Effector memory CD8-positive, alpha-beta T cell (primary cell): ENCODE data around the gene WRAP73.
"Not testable (repeated sequence)": the region's sequence is repeated elsewhere in the genome, so short reads cannot be mapped to it uniquely, and the experiment has no call there.

Experiments
- ATAC-seq: fragments of 150-1000 bp; cut with Tn5 transposase; replicated peaks from 2 replicates; pipeline ENCODE4 v1.10.0; 2021; ENCODE audit warnings: mild to moderate bottlenecking, moderate library complexity
- DNase-seq, 3 experiments: peaks; one replicate each; pipeline ENCODE4 v3.0.0; 2021
- H3K27ac Mint-ChIP-seq, 2 donors: one replicate each; pipeline ENCODE4 v1.8.0; 2022; ENCODE audit warnings: mild to moderate bottlenecking in 2 of 2, mixed read lengths in 2 of 2, moderate library complexity in 2 of 2
- H3K27me3 Mint-ChIP-seq, 2 donors: one replicate each; pipeline ENCODE4 v1.8.0; 2022; ENCODE audit warnings: mixed read lengths in 2 of 2
- H3K36me3 Mint-ChIP-seq: one replicate; pipeline ENCODE4 v1.8.0; 2022; ENCODE audit warnings: mild to moderate bottlenecking, moderate library complexity, mixed read lengths; ENCODE audit not compliant: insufficient read depth
- H3K4me1 Mint-ChIP-seq, 2 donors: one replicate each; pipeline ENCODE4 v1.8.0; 2022; ENCODE audit warnings: low read depth in 2 of 2, mixed read lengths in 2 of 2
- H3K4me3 Mint-ChIP-seq, 2 donors: one replicate each; pipeline ENCODE4 v1.8.0; 2022; ENCODE audit warnings: mild to moderate bottlenecking in 2 of 2, mixed read lengths in 2 of 2, moderate library complexity in 2 of 2
- H3K9me3 Mint-ChIP-seq, 2 donors: one replicate each; pipeline ENCODE4 v1.8.0; 2022; ENCODE audit warnings: mixed read lengths in 2 of 2

Gene WRAP73

DNA sequence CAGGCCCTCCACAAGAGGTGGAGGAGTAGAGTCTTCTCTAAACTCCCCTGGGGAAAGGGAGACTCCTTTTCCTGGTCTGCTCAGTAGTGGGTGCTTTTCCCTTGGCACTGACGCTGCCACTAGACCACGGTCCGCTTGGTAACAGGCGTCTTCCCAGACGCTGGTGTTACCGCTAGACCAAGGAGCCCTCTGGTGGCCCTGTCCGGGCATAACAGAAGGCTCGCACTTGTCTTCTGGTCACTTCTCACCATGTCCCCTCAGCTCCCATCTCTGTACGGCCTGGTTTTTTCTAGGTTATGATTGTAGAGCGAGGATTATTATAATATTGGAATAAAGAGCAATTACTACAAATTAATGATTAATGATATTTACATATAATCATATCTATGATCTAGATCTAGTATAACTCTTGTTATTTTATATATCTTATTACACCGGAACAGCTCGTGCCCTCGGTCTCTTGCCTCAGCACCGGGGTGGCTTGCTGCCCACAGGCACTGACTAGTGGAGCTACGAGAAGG, 28.7 kb downstream of the WRAP73 start:
- not testable (repeated sequence) for H3K9me3 Mint-ChIP-seq, H3K4me3 Mint-ChIP-seq, H3K27me3 Mint-ChIP-seq, DNase-seq, ATAC-seq, H3K27ac Mint-ChIP-seq
- Mint-ChIP-seq H3K4me1 (peaks cover 36 to 52% of the 10 kb centered on the region in 2 donors), H3K36me3 (peaks cover 20% of the 10 kb centered on the region)

DNA sequence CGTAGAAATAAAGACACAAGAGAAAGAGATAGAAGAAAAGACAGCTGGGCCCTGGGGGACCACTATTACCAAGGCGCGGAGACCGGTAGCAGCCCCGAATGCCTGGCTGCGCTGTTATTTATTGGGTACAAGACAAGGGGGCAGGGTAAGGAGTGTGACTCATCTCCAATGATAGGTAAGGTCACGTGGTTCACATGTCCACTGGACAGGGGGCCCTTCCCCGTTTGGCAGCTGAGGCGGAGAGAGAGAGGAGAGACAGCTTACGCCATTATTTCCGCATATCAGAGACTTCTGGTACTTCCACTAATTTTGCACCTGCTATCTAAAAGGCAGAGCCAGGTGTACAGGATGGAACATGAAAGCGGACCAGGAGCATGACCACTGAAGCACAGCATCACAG, 29.2 kb downstream of the WRAP73 start:
- peaks cover 0 to 4% of the 10 kb centered on the region in 2 donors for H3K27me3 Mint-ChIP-seq
- no peak for ATAC-seq

DNA sequence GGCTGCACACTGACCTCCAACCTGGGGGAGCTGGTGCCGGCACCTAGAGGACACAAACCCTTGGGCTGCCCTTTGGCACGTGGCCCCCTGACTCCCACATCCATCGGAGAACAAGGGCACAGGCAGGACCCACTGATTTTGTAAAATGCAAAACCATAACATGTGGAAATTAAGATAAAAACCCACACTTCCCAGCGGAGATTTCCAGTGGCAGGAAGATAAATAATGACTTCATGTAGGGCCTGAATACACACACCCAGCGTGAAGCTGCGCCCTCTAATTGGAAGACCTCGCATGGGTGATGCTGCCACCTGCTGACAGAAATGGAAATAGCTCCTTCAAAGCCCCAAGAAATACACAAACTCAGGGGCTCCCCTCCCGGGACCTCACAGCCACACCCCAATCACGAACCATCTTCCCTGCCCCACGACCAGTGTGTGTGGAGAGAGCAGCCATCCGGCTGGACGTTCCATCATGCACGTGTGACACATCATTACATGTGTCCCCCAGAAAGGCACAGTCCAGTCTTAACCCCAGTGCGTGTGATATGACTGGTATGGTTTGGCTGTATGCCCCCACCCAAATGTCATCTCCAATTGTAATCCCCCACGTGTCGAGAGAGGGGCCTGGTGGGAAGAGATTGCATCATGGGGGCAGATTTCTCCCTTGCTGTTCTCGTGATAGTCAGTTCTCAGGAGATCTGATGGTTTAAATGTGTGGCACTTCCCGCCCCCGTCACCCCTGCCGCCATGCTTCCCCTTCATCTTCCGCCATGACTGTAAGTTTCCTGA, 30.8 kb downstream of the WRAP73 start:
- H3K4me3 Mint-ChIP-seq: no peak overlapping the region
- H3K9me3 Mint-ChIP-seq: no peaks in the 10 kb centered on the region
- DNase-seq: peak; percentile 77 to 80 (median 79)
- no peak overlapping the region for H3K27ac Mint-ChIP-seq
- peak; percentile 93 for ATAC-seq
- H3K36me3 Mint-ChIP-seq: no peaks in the 10 kb centered on the region
- H3K27me3 Mint-ChIP-seq: peaks cover 7 to 16% of the 10 kb centered on the region in 2 donors
- peaks cover 30 to 39% of the 10 kb centered on the region in 2 donors for H3K4me1 Mint-ChIP-seq

More for the DNA sequence above, 29.2 kb downstream of the WRAP73 start:
- no peak overlapping the region for H3K27ac Mint-ChIP-seq
- peaks cover 36 to 47% of the 10 kb centered on the region in 2 donors for H3K4me1 Mint-ChIP-seq
- no peaks in the 10 kb centered on the region for H3K9me3 Mint-ChIP-seq
- no peak overlapping the region for H3K4me3 Mint-ChIP-seq
- no peak for DNase-seq
- peaks cover 14% of the 10 kb centered on the region for H3K36me3 Mint-ChIP-seq

DNA sequence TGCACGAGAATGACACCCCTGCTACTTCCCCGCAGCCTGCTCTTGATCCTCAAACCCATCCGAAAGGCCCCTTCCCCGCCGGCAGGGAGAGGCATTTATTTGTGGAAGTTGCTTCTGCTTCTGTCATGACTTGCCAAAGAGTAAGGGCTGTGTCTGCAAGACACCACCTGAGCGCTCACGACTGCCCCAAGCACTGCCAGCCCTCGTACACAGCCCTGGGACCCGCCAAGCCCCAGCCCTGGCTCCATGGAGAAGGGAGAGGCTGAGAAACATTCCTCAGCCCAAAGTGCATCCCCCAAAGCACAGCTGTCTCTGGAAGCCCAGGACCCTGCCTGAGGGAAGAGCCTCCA, 31.4 kb downstream of the WRAP73 start:
- peaks cover 7 to 16% of the 10 kb centered on the region in 2 donors for H3K27me3 Mint-ChIP-seq
- H3K4me3 Mint-ChIP-seq: no peak overlapping the region
- no peak for DNase-seq
- H3K27ac Mint-ChIP-seq: no peak overlapping the region
- H3K4me1 Mint-ChIP-seq: peaks cover 24 to 33% of the 10 kb centered on the region in 2 donors
- no peaks in the 10 kb centered on the region for H3K9me3 Mint-ChIP-seq
- no peak for ATAC-seq
- H3K36me3 Mint-ChIP-seq: no peaks in the 10 kb centered on the region

DNA sequence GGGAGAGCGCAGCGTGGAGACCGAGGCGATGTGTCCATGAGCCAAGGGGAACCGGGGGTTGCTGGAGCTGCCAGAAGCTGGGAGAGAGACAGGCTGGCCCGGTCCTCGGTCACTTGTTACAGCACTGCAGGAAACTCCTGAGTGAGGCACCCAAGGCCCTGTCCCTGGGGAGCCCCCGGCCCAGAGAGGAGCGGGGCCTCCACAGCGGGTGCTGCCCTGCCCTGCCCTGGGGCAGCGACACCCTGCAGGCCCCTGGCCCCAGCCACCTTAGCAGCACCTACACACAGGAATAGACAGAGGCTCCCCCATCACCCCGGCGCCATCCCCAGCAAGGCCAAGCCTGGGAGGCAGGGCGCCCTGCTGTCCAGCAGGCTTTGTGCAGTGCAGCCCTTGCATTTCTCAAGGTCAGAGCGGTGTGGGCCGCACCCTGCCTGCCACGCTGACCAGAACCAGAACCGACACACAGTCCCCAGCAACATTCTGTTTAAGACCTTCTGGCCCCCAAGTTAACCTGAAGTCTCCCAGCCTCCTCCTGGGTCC, 32.0 kb downstream of the WRAP73 start:
- peaks cover 7 to 16% of the 10 kb centered on the region in 2 donors for H3K27me3 Mint-ChIP-seq
- ATAC-seq: no peak
- H3K27ac Mint-ChIP-seq: no peak overlapping the region
- no peak overlapping the region for H3K4me3 Mint-ChIP-seq
- peaks cover 18 to 27% of the 10 kb centered on the region in 2 donors for H3K4me1 Mint-ChIP-seq
- H3K9me3 Mint-ChIP-seq: no peaks in the 10 kb centered on the region
- DNase-seq: no peak
- H3K36me3 Mint-ChIP-seq: no peaks in the 10 kb centered on the region

- H3K36me3 Mint-ChIP-seq: no peaks in the 10 kb centered on the region
- DNase-seq (no peak), ATAC-seq (no peak)
- H3K4me3 Mint-ChIP-seq: no peak overlapping the region
- no peaks in the 10 kb centered on the region for H3K9me3 Mint-ChIP-seq
- H3K27me3 Mint-ChIP-seq: peaks cover 7 to 21% of the 10 kb centered on the region in 2 donors
- peaks cover 16 to 20% of the 10 kb centered on the region in 2 donors for H3K4me1 Mint-ChIP-seq
- no peak overlapping the region for H3K27ac Mint-ChIP-seq
Observed at GRCh38 chr1:3616861-3617260, 33.0 kb downstream of the WRAP73 start.

GRCh38 chr1:3614755-3615742, 34.9 kb downstream of the WRAP73 start:
- no peak overlapping the region for H3K27ac Mint-ChIP-seq
- ATAC-seq (no peak), DNase-seq (no peak)
- H3K27me3 Mint-ChIP-seq: peaks cover 7 to 26% of the 10 kb centered on the region in 2 donors
- peaks cover 14 to 16% of the 10 kb centered on the region in 2 donors for H3K4me1 Mint-ChIP-seq
- no peak overlapping the region for H3K4me3 Mint-ChIP-seq
- H3K9me3 Mint-ChIP-seq: no peaks in the 10 kb centered on the region
- no peaks in the 10 kb centered on the region for H3K36me3 Mint-ChIP-seq

DNA sequence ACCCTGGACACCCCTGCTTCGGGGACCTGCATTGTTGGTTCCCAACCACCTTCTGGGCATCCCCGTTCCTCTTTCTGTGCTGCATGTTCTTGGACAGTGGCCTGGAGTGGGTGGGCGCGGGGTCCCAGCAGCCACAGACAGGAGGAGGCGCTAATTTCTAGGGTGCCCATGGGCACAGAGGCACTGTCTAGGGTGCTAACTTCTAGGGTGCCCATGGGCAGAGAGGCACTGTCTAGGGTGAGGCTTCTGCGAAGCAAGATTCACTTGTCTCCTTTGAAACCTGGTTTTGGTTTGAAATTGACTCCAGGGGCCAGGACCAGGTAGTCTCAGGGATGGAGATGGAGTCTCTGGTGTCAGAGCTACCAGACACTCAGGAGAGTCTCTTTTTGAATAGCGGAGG, 37.8 kb downstream of the WRAP73 start:
- peak overlapping the region; percentile 80 to 87 for H3K4me3 Mint-ChIP-seq
- peaks cover 7 to 9% of the 10 kb centered on the region in 2 donors for H3K4me1 Mint-ChIP-seq
- ATAC-seq (peak; percentile 23), DNase-seq (no peak)
- H3K36me3 Mint-ChIP-seq: no peaks in the 10 kb centered on the region
- peak overlapping the region in 1 of 2 donors; percentile 71 for H3K27ac Mint-ChIP-seq
- H3K9me3 Mint-ChIP-seq: no peaks in the 10 kb centered on the region
- H3K27me3 Mint-ChIP-seq: peaks cover 7 to 26% of the 10 kb centered on the region in 2 donors

GRCh38 chr1:3611170-3612019, 38.5 kb downstream of the WRAP73 start, which contains the start of gene MEGF6:
Gene MEGF6 (minus strand): TSS chr1:3611508. CDS start chr1:3611268, 240 bp downstream.
- no peaks in the 10 kb centered on the region for H3K9me3 Mint-ChIP-seq
- ATAC-seq (peak; percentile 68), DNase-seq (peak in 1 of 3 experiments; percentile 21)
- H3K27ac Mint-ChIP-seq: peak within 1 kb of the TSS in 1 of 2 donors; percentile 71
- H3K4me3 Mint-ChIP-seq: peak within 1 kb of the TSS; percentile 80 to 87
- H3K27me3 Mint-ChIP-seq: peaks cover 7 to 26% of the 10 kb centered on the region in 2 donors
- peaks cover 7 to 9% of the 10 kb centered on the region in 2 donors for H3K4me1 Mint-ChIP-seq
- no peaks in the 10 kb centered on the region for H3K36me3 Mint-ChIP-seq

- no peak for ATAC-seq
- Mint-ChIP-seq H3K4me3 (peak overlapping the region; percentile 60 to 80), H3K36me3 (no peaks in the 10 kb centered on the region), H3K27ac (no peak overlapping the region), H3K27me3 (peaks cover 7 to 21% of the 10 kb centered on the region in 2 donors), H3K9me3 (no peaks in the 10 kb centered on the region), H3K4me1 (peaks cover 7 to 9% of the 10 kb centered on the region in 2 donors)
- no peak for DNase-seq
Observed at GRCh38 chr1:3610527-3611169, 39.3 kb downstream of the WRAP73 start.

- no peaks in the 10 kb centered on the region for H3K9me3 Mint-ChIP-seq
- H3K27me3 Mint-ChIP-seq: peaks cover 5 to 14% of the 10 kb centered on the region in 2 donors
- DNase-seq (no peak), ATAC-seq (no peak)
- H3K4me1 Mint-ChIP-seq: peaks cover 7 to 9% of the 10 kb centered on the region in 2 donors
- peak overlapping the region in 1 of 2 donors; percentile 60 for H3K4me3 Mint-ChIP-seq
- H3K36me3 Mint-ChIP-seq: no peaks in the 10 kb centered on the region
- H3K27ac Mint-ChIP-seq: no peak overlapping the region
Observed at GRCh38 chr1:3609769-3610526, 40.0 kb downstream of the WRAP73 start.
